Measurements from ENCODE around the gene RELN.

Gene RELN

DNA sequence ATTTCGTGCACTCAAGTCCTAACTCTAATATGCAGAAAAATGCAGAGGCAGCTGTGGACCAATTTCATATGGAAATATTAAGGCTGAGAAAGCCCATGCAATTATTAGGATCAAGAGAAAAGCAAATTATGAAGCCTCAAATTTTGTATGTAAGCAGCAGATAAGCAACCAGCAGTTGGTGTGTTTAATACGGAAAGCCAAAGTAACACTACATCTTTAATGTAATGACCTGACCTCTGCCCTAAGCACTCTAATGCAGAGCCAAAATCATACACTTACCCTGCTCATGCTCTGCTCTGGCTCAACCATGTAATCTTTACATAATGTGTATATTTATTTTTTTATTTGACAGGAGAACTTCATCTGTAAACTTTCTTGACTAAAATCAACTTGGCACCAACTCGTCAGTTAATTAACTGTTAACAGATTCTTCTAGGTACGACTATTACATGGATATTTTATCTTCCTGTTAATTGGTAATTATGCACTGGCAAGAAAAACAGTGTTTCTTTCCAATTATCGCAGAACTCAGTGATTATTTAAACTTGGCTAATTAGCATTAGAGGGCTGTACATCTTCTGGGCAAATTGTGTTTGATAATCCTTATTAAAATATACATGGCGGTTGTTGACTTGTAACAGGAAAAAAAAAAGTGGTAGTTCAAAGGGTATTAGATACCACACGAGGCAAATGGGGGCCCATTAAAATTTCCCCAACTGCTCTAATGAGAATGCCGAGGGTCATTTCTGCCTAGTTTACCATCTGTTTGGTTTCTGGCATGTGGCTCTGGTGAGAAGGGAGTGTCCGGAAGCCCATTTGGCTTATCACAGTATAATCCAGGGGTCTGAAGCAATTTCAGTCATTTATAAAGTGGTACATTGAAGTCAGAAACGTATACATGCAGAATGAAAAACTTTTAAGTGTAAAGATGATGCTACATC lies 94.5 kb downstream of the RELN start:
- no peak for DNase-seq (ENCODE audit: low read depth)

GRCh38 chr7:103893350-103893749 lies 96.1 kb downstream of the RELN start:
- no peak for DNase-seq (ENCODE audit: low read depth)

DNA sequence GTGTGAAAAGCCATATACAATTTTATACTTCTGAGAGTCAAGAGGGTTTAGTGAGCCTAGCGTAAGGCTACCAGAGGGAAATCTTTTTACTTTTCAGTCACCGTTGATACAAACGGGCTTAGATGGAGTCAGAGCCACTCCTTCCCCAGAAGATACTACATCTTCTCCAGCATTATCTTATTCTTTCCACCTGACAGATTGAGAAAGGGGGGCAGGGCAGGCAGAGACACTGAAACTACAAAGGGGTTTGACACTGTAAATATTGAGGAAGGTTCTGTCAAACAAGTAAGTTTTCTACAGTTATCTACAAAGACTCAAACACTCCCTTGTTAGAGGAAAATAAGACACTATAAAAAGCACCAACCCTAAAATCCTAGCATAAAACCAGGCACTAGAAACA lies 100.0 kb downstream of the RELN start:
- no peak for DNase-seq (ENCODE audit: low read depth)

- no peak for DNase-seq (ENCODE audit: low read depth)
Measured at GRCh38 chr7:103888603-103889153, 100.8 kb downstream of the RELN start.

- no peak for DNase-seq (ENCODE audit: low read depth)
Measured at GRCh38 chr7:103887853-103888602, 101.4 kb downstream of the RELN start.

- no peak for DNase-seq (ENCODE audit: low read depth)
Measured at GRCh38 chr7:103887050-103887449, 102.4 kb downstream of the RELN start.

DNA sequence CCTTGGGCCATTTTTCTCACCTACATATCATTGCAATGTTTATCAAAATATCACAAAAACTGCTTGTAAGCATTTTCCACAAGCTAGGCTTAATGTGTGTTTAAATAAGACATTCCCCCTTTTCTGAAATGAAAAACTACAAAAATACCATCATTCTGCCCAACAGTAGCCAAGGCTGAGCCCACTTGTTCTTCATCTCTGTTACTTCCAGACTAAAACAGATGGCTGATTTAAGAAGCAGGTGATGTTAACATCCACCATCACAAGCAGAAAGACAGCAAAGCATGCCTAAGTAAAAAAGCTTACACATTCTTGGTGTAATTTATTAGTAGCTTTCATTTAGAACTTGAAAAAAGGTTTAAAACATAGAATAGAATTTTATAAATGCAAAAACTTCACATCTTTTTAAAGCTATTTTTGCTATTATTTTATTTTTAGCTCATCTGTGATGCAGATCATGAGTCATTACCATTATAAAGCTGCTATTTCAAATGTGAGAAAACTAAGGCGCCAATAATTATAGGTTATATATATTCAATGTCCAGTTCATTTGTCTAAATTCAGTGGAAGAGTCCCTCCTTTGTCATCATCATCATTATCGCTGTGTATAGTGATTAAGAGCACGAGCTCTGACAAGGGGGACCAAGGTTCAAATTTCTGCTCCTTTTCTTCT lies 109.4 kb downstream of the RELN start:
- DNase-seq (ENCODE audit: low read depth), result no peak

- DNase-seq (ENCODE audit: low read depth), result no peak
Measured at GRCh38 chr7:103879411-103879810, 110.0 kb downstream of the RELN start.

DNA sequence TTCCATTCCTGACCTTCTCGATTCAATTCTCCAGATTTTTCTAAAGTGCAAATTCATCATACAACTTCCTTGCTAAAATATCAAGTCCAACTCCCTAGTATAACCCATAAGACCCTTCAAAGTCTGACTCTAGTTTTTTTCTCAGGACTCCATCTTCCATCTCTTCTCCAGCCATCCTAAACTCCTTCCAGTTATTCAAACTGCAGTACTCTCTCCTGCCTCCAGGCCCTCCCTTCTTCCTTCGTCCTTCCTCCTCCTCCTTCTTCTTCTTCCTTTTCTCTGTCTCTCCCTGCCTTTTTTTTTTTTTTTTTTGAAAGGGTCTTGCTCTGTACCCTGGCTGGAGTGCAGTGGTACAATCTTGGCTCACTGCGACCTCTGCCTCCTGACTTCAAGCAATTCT lies 111.9 kb downstream of the RELN start:
- no peak for DNase-seq (ENCODE audit: low read depth)

GRCh38 chr7:103875718-103876117 lies 113.7 kb downstream of the RELN start:
- no peak for DNase-seq (ENCODE audit: low read depth)

GRCh38 chr7:103871473-103871872 lies 118.0 kb downstream of the RELN start:
- no peak for DNase-seq (ENCODE audit: low read depth)

DNA sequence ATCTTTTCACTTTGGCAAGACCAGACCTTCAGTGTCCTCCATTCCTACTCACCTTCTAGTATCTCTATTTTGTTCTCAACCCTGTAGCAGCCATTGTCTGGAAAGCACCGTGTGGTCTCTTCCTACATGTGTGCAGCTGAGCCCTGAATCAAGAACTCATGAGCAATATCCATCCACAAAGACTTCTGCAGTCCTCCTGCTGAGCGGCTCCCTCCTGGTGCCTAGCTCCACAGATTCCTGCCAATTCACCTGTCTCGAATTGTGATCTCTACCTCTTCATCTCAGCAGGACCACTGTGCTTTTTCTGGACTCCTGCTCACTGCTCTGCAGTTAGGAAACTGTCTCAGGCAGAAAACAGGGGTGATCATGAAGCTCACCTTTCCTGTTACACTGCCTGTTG lies 118.8 kb downstream of the RELN start:
- no peak for DNase-seq (ENCODE audit: low read depth)

DNA sequence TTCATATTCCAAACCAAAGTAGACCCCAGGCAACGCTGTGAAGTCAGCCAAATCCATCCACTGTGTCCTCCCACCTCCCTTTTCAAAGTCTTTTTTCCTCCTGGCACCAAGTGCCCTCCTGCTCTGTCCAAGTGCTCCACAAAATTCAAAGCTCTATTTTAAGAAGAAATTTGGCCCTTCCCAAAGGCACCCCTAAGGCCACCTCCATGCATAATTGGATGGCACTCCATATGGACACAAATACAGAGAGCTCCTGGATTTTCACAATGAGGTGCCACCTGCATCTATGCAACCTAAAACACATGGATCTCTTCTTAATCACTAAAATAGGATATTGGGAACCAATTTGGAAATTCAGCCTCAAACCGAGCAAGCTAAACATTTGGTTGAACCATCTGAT lies 121.6 kb downstream of the RELN start:
- DNase-seq (ENCODE audit: low read depth), result no peak

GRCh38 chr7:103866919-103867318 lies 122.5 kb downstream of the RELN start:
- no peak for DNase-seq (ENCODE audit: low read depth)

DNA sequence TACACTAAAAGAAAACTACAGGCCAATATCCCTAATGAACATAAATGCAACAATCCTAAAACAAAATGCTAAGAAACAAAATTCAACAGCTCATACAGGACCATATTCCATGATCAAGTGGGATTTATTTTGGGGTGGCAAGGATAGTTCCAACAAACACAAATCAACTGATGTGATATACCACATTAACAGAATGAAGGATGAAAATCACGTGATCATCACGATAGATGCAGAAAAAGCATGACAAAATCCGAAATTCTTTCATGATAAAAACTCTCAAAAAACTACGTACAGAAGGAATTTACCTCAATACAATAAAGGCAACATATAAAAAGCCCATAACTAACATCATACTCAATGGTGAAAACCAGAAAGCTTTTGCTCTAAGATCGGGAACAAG lies 124.0 kb downstream of the RELN start:
- no peak for DNase-seq (ENCODE audit: low read depth)

DNA sequence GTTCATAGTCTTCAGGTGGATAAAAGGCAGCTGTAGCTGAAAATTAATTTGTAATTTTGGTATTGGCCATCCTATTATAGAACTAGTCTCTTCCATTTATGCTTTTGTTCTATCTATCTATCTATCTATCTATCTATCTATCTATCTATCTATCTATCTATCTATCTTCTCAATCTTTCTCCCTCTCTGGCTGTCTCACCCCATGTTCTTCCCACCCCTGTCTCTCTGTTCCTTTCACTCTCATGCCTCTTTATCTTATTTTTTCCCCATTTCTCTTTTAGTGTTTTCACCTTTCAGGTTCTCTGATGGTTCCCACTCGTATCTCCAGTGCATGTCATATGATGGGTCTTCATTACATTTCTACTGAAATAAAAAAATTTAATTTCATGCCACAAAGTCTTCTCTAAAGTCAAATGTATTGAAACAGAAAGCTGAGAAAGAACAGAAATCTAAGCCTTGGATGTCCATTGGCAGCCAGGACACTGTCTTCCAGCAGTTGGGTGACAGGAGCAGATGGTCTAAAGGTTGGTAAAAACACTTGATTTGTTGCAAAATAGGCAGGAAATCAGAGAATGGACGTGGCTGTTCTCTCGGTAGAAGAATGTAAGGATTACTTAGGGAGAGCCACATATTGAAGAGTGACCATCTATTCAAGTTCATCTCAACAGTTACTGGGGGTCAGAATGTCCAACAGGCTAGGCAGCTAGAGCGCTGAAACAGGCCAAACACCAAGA lies 127.0 kb downstream of the RELN start:
- no peak for DNase-seq (ENCODE audit: low read depth)

DNA sequence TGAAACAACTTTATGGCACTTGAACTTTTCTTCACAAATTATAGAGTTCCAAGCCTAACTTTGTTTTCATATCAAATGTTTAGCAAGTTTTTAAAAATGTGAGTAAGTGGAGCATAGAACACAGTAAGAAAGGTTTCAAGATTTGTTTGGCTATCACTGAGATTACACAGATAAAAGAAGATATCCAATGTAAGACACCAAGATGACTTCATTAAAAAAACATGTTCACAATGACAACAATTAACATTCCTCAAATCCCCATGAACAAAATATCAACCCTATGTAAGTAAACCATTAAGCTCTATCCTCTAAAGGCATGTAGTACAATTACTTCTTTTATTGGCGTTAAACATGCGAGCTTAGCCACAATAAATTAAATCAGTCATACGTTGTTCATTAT lies 129.7 kb downstream of the RELN start:
- no peak for DNase-seq (ENCODE audit: low read depth)

DNA sequence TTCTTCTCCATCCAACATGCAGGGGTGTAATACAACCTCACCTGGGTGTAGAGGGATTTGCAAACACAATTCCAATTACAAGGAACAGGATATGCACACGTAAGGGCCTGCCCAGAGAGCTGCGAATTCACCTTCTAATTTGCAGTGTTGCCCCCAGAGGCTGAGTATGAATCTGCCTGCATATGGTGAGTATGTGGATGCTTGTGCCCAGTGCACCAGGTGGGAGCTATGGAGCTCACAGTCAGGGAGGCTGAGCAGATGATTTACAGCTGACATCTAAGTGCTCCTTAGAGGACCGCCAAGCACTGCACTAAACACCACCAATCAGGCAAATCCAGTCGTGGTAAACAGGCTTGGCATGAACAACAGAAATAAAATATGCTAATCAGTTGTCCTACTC lies 132.0 kb downstream of the RELN start:
- no peak for DNase-seq (ENCODE audit: low read depth)

- no peak for DNase-seq (ENCODE audit: low read depth)
Measured at GRCh38 chr7:103856929-103857328, 132.5 kb downstream of the RELN start.

GRCh38 chr7:103855671-103856070 lies 133.8 kb downstream of the RELN start:
- DNase-seq (ENCODE audit: low read depth), result no peak

- no peak for DNase-seq (ENCODE audit: low read depth)
Measured at GRCh38 chr7:103854611-103855010, 134.8 kb downstream of the RELN start.

- no peak for DNase-seq (ENCODE audit: low read depth)
Measured at GRCh38 chr7:103851357-103851756, 138.1 kb downstream of the RELN start.

All from GM04504 (cell line).